Suprapubic skin (tissue), 4 donors: Measurements from ENCODE around the gene INAFM2. TPM values are rescaled to one million over a fixed set of nuclear protein-coding genes. Genes with fewer than 3 reads are reported as not detected.

Experiments used
- DNase-seq, 2 donors: peaks; one replicate each; pipeline ENCODE4 v3.0.0-alpha.2; 2019; ENCODE audit warnings: low spot score in 2 of 2
- H3K27ac ChIP-seq: fragments of 200-600 bp; sonication (generic); one replicate; pipeline ENCODE4 v1.5.1; 2019
- H3K27me3 ChIP-seq: fragments of 200-600 bp; sonication (generic); one replicate; pipeline ENCODE4 v1.5.1; 2019
- H3K36me3 ChIP-seq: fragments of 200-600 bp; sonication (generic); one replicate; pipeline ENCODE4 v1.5.1; 2019
- H3K4me1 ChIP-seq: fragments of 200-600 bp; sonication (generic); one replicate; pipeline ENCODE4 v1.5.1; 2019
- H3K4me3 ChIP-seq: fragments of 200-600 bp; sonication (generic); one replicate; pipeline ENCODE4 v1.5.1; 2019; ENCODE audit warnings: mild to moderate bottlenecking
- H3K9me3 ChIP-seq: fragments of 200-600 bp; sonication (generic); one replicate; pipeline ENCODE4 v1.5.1; 2019
- CTCF ChIP-seq, 2 donors: fragments of 200-600 bp in 1 of 2; fragments of 450-650 bp in 1 of 2; sonication (generic) in 1 of 2; IDR thresholded peaks; one replicate each; pipeline ENCODE4 v1.5.1; 2016 to 2019; ENCODE audit warnings: antibody characterized with exemption in 2 of 2, mild to moderate bottlenecking in 1 of 2, moderate library complexity in 1 of 2
- EP300 ChIP-seq: sonication (generic); formaldehyde crosslinking; IDR thresholded peaks from one replicate; pipeline ENCODE4 v1.6.1; 2017; ENCODE audit warnings: antibody characterized with exemption
- POLR2A ChIP-seq, 2 donors: fragments of 450-650 bp; IDR thresholded peaks; one replicate each; pipeline ENCODE4 v1.6.1; 2017; ENCODE audit warnings: antibody characterized with exemption in 2 of 2, mild to moderate bottlenecking in 2 of 2, moderate library complexity in 2 of 2
- POLR2AphosphoS5 ChIP-seq, 3 donors: sonication (generic); formaldehyde crosslinking; IDR thresholded peaks; one replicate each; pipeline ENCODE4 v1.6.1; 2017; ENCODE audit warnings: antibody characterized with exemption in 3 of 3
- WGBS: methylation state at CpG from one replicate; pipeline ENCODE4 v1.1.5; 2018; 5-methylcytosine and 5-hydroxymethylcytosine counted together
- total RNA-seq, 4 donors: library from RNA; depleted of rRNA; stranded (reverse); fragments of >200 nt; gene quantifications; one replicate each; pipeline ENCODE4 v1.1.0, GENCODE V29; 2016

INAFM2 gene
- total RNA-seq, 4 donors from 2014 or later: 3.3 to 9.1 (median 6.1) TPM

GRCh38 chr15:40349163-40349562 is 25.7 kb downstream of the INAFM2 start:
- TF ChIP-seq EP300: no peak
- TF ChIP-seq POLR2A (IDR thresholded peaks at IDR 0.05): no peak
- no peak for TF ChIP-seq CTCF (IDR thresholded peaks at IDR 0.05)
- TF ChIP-seq POLR2AphosphoS5 (IDR thresholded peaks at IDR 0.05): no peak
- DNase-seq: no peak
- H3K4me1 ChIP-seq: peaks cover 15% of the 10 kb centered on the region
- H3K27me3 ChIP-seq: no peaks in the 10 kb centered on the region
- no peaks in the 10 kb centered on the region for H3K9me3 ChIP-seq
- no peaks in the 10 kb centered on the region for H3K36me3 ChIP-seq
- no peak overlapping the region for H3K27ac ChIP-seq
- 90% methylated on average over 5 of the region's 5 CpGs for WGBS
- H3K4me3 ChIP-seq: no peak overlapping the region

GRCh38 chr15:40352281-40352901 is 28.9 kb downstream of the INAFM2 start:
- no peak for DNase-seq
- Histone ChIP-seq H3K36me3 (no peaks in the 10 kb centered on the region), H3K4me3 (no peak overlapping the region), H3K4me1 (peaks cover under 1% of the 10 kb centered on the region), H3K27me3 (no peaks in the 10 kb centered on the region), H3K9me3 (no peaks in the 10 kb centered on the region), H3K27ac (no peak overlapping the region)
- TF ChIP-seq EP300 (no peak), POLR2A (IDR thresholded peaks at IDR 0.05) (no peak), POLR2AphosphoS5 (IDR thresholded peaks at IDR 0.05) (no peak), CTCF (IDR thresholded peaks at IDR 0.05) (no peak)
- 83% methylated on average over 7 of the region's 7 CpGs for WGBS

GRCh38 chr15:40353697-40354096 is 30.2 kb downstream of the INAFM2 start:
- Histone ChIP-seq H3K27me3 (peaks cover 4% of the 10 kb centered on the region), H3K9me3 (no peaks in the 10 kb centered on the region), H3K4me1 (peaks cover 12% of the 10 kb centered on the region), H3K36me3 (no peaks in the 10 kb centered on the region), H3K4me3 (no peak overlapping the region), H3K27ac (no peak overlapping the region)
- no peak for TF ChIP-seq EP300
- TF ChIP-seq POLR2AphosphoS5 (IDR thresholded peaks at IDR 0.05): no peak
- no peak for TF ChIP-seq CTCF (IDR thresholded peaks at IDR 0.05)
- no peak for TF ChIP-seq POLR2A (IDR thresholded peaks at IDR 0.05)
- no peak for DNase-seq
- WGBS: 61% methylated on average over 5 of the region's 5 CpGs

- TF ChIP-seq CTCF (IDR thresholded peaks at IDR 0.05) (no peak), POLR2A (IDR thresholded peaks at IDR 0.05) (no peak), EP300 (no peak), POLR2AphosphoS5 (IDR thresholded peaks at IDR 0.05) (no peak)
- H3K36me3 ChIP-seq: no peaks in the 10 kb centered on the region
- H3K27me3 ChIP-seq: peaks cover 6% of the 10 kb centered on the region
- no peaks in the 10 kb centered on the region for H3K9me3 ChIP-seq
- H3K4me3 ChIP-seq: no peak overlapping the region
- no peak for DNase-seq
- no peak overlapping the region for H3K27ac ChIP-seq
- peaks cover 15% of the 10 kb centered on the region for H3K4me1 ChIP-seq
- 48% methylated on average over 9 of the region's 9 CpGs for WGBS
Observed at GRCh38 chr15:40354408-40355171, 31.1 kb downstream of the INAFM2 start.

- no peak for DNase-seq
- Histone ChIP-seq H3K27ac (no peak overlapping the region), H3K4me3 (no peak overlapping the region), H3K27me3 (peaks cover 6% of the 10 kb centered on the region), H3K36me3 (no peaks in the 10 kb centered on the region), H3K4me1 (peaks cover 15% of the 10 kb centered on the region), H3K9me3 (no peaks in the 10 kb centered on the region)
- TF ChIP-seq POLR2AphosphoS5 (IDR thresholded peaks at IDR 0.05) (no peak), POLR2A (IDR thresholded peaks at IDR 0.05) (no peak), EP300 (no peak)
- WGBS: no CpG with 5 or more reads among the region's 5 CpGs
Observed at GRCh38 chr15:40355976-40356585, 32.6 kb downstream of the INAFM2 start.
